ENCODE data around the gene STXBP6. TPM values are rescaled to one million over a fixed set of nuclear protein-coding genes. Genes with fewer than 3 reads are reported as not detected.

Gene STXBP6
- polyA plus RNA-seq, 1 donor from 2014 or later: 14.6 TPM

- Histone ChIP-seq H3K9me3 (ENCODE audit: low read length) (no peaks in the 10 kb centered on the region), H3K9me2 (ENCODE audit: insufficient read depth, low read length) (no peaks in the 10 kb centered on the region), H3K27ac (ENCODE audit: low read length) (no peak overlapping the region), H2AFZ (ENCODE audit: low read depth, low read length) (no peak overlapping the region), H3K9ac (ENCODE audit: low read length) (no peak overlapping the region), H3K4me2 (ENCODE audit: low read length) (no peak overlapping the region), H3K79me2 (replicated peaks; ENCODE audit: insufficient read depth, low read length) (no peaks in the 10 kb centered on the region), H3F3A (ENCODE audit: insufficient read depth, low read length, poor library complexity, severe bottlenecking) (no peaks in the 10 kb centered on the region), H4K20me1 (ENCODE audit: insufficient read depth) (no peaks in the 10 kb centered on the region), H3K4me3 (ENCODE audit: low read length) (no peak overlapping the region), H3K36me3 (ENCODE audit: insufficient read depth, low read length) (no peaks in the 10 kb centered on the region), H3K27me3 (ENCODE audit: insufficient read depth, low read depth, low read length) (no peaks in the 10 kb centered on the region)
- TF ChIP-seq REST (IDR thresholded peaks at IDR 0.05; ENCODE audit: borderline replicate concordance) (no peak), SMC3 (conservative IDR thresholded peaks at IDR 0.05; ENCODE audit: poor library complexity) (no peak), EP300 (conservative IDR thresholded peaks at IDR 0.05; ENCODE audit: poor library complexity, severe bottlenecking) (no peak), RAD21 (conservative IDR thresholded peaks at IDR 0.05) (no peak), MXI1 (conservative IDR thresholded peaks at IDR 0.05; ENCODE audit: poor library complexity, severe bottlenecking) (no peak), POLR2AphosphoS5 (IDR thresholded peaks at IDR 0.05) (no peak), TAF1 (IDR thresholded peaks at IDR 0.05; ENCODE audit: low read depth) (no peak), EZH2 (IDR thresholded peaks at IDR 0.05; ENCODE audit: borderline replicate concordance, insufficient read depth, low read length, poor library complexity, severe bottlenecking) (no peak)
- TF ChIP-seq, protein P1, sequence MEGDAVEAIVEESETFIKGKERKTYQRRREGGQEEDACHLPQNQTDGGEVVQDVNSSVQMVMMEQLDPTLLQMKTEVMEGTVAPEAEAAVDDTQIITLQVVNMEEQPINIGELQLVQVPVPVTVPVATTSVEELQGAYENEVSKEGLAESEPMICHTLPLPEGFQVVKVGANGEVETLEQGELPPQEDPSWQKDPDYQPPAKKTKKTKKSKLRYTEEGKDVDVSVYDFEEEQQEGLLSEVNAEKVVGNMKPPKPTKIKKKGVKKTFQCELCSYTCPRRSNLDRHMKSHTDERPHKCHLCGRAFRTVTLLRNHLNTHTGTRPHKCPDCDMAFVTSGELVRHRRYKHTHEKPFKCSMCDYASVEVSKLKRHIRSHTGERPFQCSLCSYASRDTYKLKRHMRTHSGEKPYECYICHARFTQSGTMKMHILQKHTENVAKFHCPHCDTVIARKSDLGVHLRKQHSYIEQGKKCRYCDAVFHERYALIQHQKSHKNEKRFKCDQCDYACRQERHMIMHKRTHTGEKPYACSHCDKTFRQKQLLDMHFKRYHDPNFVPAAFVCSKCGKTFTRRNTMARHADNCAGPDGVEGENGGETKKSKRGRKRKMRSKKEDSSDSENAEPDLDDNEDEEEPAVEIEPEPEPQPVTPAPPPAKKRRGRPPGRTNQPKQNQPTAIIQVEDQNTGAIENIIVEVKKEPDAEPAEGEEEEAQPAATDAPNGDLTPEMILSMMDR (IDR thresholded peaks at IDR 0.05; ENCODE audit: poor library complexity, severe bottlenecking): no peak
Measured at GRCh38 chr14:24920265-24921075, 129.5 kb downstream of the STXBP6 start.

GRCh38 chr14:24918822-24919221 lies 131.1 kb downstream of the STXBP6 start:
- H3K4me2 ChIP-seq (ENCODE audit: low read length): no peak overlapping the region
- no peaks in the 10 kb centered on the region for H3K36me3 ChIP-seq (ENCODE audit: insufficient read depth, low read length)
- peaks cover 5% of the 10 kb centered on the region for H3F3A ChIP-seq (ENCODE audit: insufficient read depth, low read length, poor library complexity, severe bottlenecking)
- H3K27ac ChIP-seq (ENCODE audit: low read length): no peak overlapping the region
- TF ChIP-seq SMC3 (conservative IDR thresholded peaks at IDR 0.05; ENCODE audit: poor library complexity): no peak
- no peak for TF ChIP-seq TAF1 (IDR thresholded peaks at IDR 0.05; ENCODE audit: low read depth)
- TF ChIP-seq EZH2 (IDR thresholded peaks at IDR 0.05; ENCODE audit: borderline replicate concordance, insufficient read depth, low read length, poor library complexity, severe bottlenecking): no peak
- TF ChIP-seq EP300 (conservative IDR thresholded peaks at IDR 0.05; ENCODE audit: poor library complexity, severe bottlenecking): no peak
- TF ChIP-seq, protein P1 (IDR thresholded peaks at IDR 0.05; ENCODE audit: poor library complexity, severe bottlenecking): no peak
- TF ChIP-seq RAD21 (conservative IDR thresholded peaks at IDR 0.05): no peak
- no peak for TF ChIP-seq MXI1 (conservative IDR thresholded peaks at IDR 0.05; ENCODE audit: poor library complexity, severe bottlenecking)
- TF ChIP-seq POLR2AphosphoS5 (IDR thresholded peaks at IDR 0.05): no peak
- TF ChIP-seq REST (IDR thresholded peaks at IDR 0.05; ENCODE audit: borderline replicate concordance): no peak
- H3K9me3 ChIP-seq (ENCODE audit: low read length): no peaks in the 10 kb centered on the region
- H4K20me1 ChIP-seq (ENCODE audit: insufficient read depth): no peaks in the 10 kb centered on the region
- no peak overlapping the region for H3K9ac ChIP-seq (ENCODE audit: low read length)
- H3K9me2 ChIP-seq (ENCODE audit: insufficient read depth, low read length): no peaks in the 10 kb centered on the region
- H3K79me2 ChIP-seq (replicated peaks; ENCODE audit: insufficient read depth, low read length): no peaks in the 10 kb centered on the region
- H3K4me3 ChIP-seq (ENCODE audit: low read length): no peak overlapping the region
- no peak overlapping the region for H2AFZ ChIP-seq (ENCODE audit: low read depth, low read length)
- no peaks in the 10 kb centered on the region for H3K27me3 ChIP-seq (ENCODE audit: insufficient read depth, low read depth, low read length)

Measured in neural cell (in vitro differentiated cells).